Thyroid gland (tissue), 4 donors: ENCODE results near the gene LRMDA.

ENCODE experiments used
- CTCF ChIP-seq, 6 experiments: fragments of 200-600 bp in 3 of 6; fragments of 450-650 bp in 3 of 6; sonication (generic) in 3 of 6; IDR thresholded peaks; one replicate each; pipeline ENCODE4 v1.5.1; 2016 to 2019; ENCODE audit warnings: antibody characterized with exemption in 6 of 6, mild to moderate bottlenecking in 2 of 6, inconsistent platforms in 1 of 6, moderate library complexity in 1 of 6
- POLR2A ChIP-seq, 2 donors: fragments of 450-650 bp; IDR thresholded peaks; one replicate each; pipeline ENCODE4 v1.6.1; 2017; ENCODE audit warnings: antibody characterized with exemption in 2 of 2, mild to moderate bottlenecking in 2 of 2, moderate library complexity in 1 of 2

GRCh38 chr10:76114581-76115001 is 683.2 kb downstream of the LRMDA start:
- TF ChIP-seq CTCF (IDR thresholded peaks at IDR 0.05) = no peak
- no peak for TF ChIP-seq POLR2A (IDR thresholded peaks at IDR 0.05)
